Peyer's patch (tissue), 4 donors: ENCODE results near the gene SNAP25.

Experiments
- CTCF ChIP-seq, 6 experiments: fragments of 450-650 bp in 4 of 6; fragments of 200-600 bp in 2 of 6; sonication (generic) in 1 of 6; IDR thresholded peaks; one replicate each; pipeline ENCODE4 v1.5.1; 2017 to 2019; ENCODE audit warnings: antibody characterized with exemption in 6 of 6, mild to moderate bottlenecking in 3 of 6, moderate library complexity in 1 of 6
- POLR2A ChIP-seq, 2 donors: fragments of 450-650 bp; IDR thresholded peaks; one replicate each; pipeline ENCODE4 v1.5.1; 2017; ENCODE audit warnings: antibody characterized with exemption in 2 of 2, mild to moderate bottlenecking in 2 of 2, moderate library complexity in 2 of 2

- TF ChIP-seq CTCF (IDR thresholded peaks at IDR 0.05) (no peak), POLR2A (IDR thresholded peaks at IDR 0.05) (no peak)
Measured at GRCh38 chr20:10315138-10315537, 96.5 kb downstream of the SNAP25 start.
